A549 (cell line): ENCODE results near the gene CLDN2.

Source experiments
- CTCF ChIP-seq: fragments of >200 bp; sonication (Bioruptor Twin); formaldehyde crosslinking; IDR thresholded peaks from 3 replicates; pipeline ENCODE4 v1.5.1; 2016
- EP300 ChIP-seq, 2 experiments: fragments of >200 bp; sonication (Bioruptor Twin); formaldehyde crosslinking; IDR thresholded peaks; 2 replicates in 1 of 2; 3 replicates in 1 of 2; pipeline ENCODE4 v1.6.1; 2016 to 2017
- FOSL2 ChIP-seq, 2 experiments: fragments of 450-650 bp in 1 of 2; fragments of >200 bp in 1 of 2; sonication (Bioruptor Twin) in 1 of 2; formaldehyde crosslinking; IDR thresholded peaks; 2 replicates each; pipeline versions ENCODE4 v1.5.0 to v1.6.1; 2016 to 2020; ENCODE audit warnings: mild to moderate bottlenecking in 1 of 2, moderate library complexity in 1 of 2
- KDM1A ChIP-seq: fragments of 200-600 bp; sonication (generic); IDR thresholded peaks from 2 replicates; pipeline ENCODE4 v1.6.1; 2016; ENCODE audit warnings: low read depth, mild to moderate bottlenecking
- POLR2A ChIP-seq: IDR thresholded peaks from 2 replicates; pipeline ENCODE4 v1.6.1; 2012; ENCODE audit warnings: mild to moderate bottlenecking, low read length
- RNF2 ChIP-seq: fragments of 200-600 bp; sonication (generic); IDR thresholded peaks from 2 replicates; pipeline ENCODE4 v1.6.1; 2016; ENCODE audit warnings: low read depth, mild to moderate bottlenecking, antibody characterized with exemption, moderate library complexity, borderline replicate concordance
- ZNF302 ChIP-seq: fragments of 250-450 bp; sonication (Bioruptor Pico); IDR thresholded peaks from 2 replicates; pipeline ENCODE4 v1.9.0; 2021; ENCODE audit warnings: inconsistent platforms, mild to moderate bottlenecking, moderate library complexity

- no peak for TF ChIP-seq RNF2
- no peak for TF ChIP-seq POLR2A
- TF ChIP-seq EP300 (IDR thresholded peaks at IDR 0.05), result no peak
- no peak for TF ChIP-seq CTCF
- TF ChIP-seq ZNF302 (CRISPR knock-in tag), result no peak
- TF ChIP-seq FOSL2 (IDR thresholded peaks at IDR 0.05), result no peak
- TF ChIP-seq FOSL2 (CRISPR knock-in tag; IDR thresholded peaks at IDR 0.05), result no peak
- TF ChIP-seq KDM1A, result no peak
Measured at GRCh38 chrX:106954041-106954440, 33.8 kb downstream of the CLDN2 start.
